Mesendoderm (in vitro differentiated cells): ENCODE measurements around the gene GPR143.

ENCODE experiments used
- DNase-seq: peaks from one replicate; pipeline ENCODE4 v3.0.0; 2013
- H2AK5ac ChIP-seq: 2 replicates; pipeline ENCODE4 v1.6.1; 2013; ENCODE audit warnings: low read length, inconsistent platforms
- H2BK120ac ChIP-seq: 2 replicates; pipeline ENCODE4 v1.6.1; 2013; ENCODE audit warnings: low read depth, mild to moderate bottlenecking, low read length, moderate library complexity, mixed read lengths
- H2BK15ac ChIP-seq: replicated peaks from 2 replicates; pipeline ENCODE4 v1.6.1; 2013; ENCODE audit warnings: low read depth, mild to moderate bottlenecking, moderate library complexity
- H2BK5ac ChIP-seq: 2 replicates; pipeline ENCODE4 v1.6.1; 2013; ENCODE audit warnings: low read length, inconsistent platforms
- H3K18ac ChIP-seq: 2 replicates; pipeline ENCODE4 v1.6.1; 2013; ENCODE audit warnings: mild to moderate bottlenecking, low read length, mixed read lengths
- H3K23ac ChIP-seq: one replicate; pipeline ENCODE4 v1.6.1; 2013; ENCODE audit warnings: low read length
- H3K27ac ChIP-seq: 2 replicates; pipeline ENCODE4 v1.5.1; 2013; ENCODE audit warnings: low read depth, mild to moderate bottlenecking, inconsistent platforms, low read length, moderate library complexity
- H3K27me3 ChIP-seq: 2 replicates; pipeline ENCODE4 v1.6.1; 2013; ENCODE audit warnings: low read length, control low read depth, mild to moderate bottlenecking, inconsistent platforms; ENCODE audit not compliant: insufficient read depth, poor library complexity
- H3K36me3 ChIP-seq: 2 replicates; pipeline ENCODE4 v1.6.1; 2013; ENCODE audit warnings: low read length, inconsistent platforms; ENCODE audit not compliant: control insufficient read depth, insufficient read depth
- H3K4ac ChIP-seq: one replicate; pipeline ENCODE4 v1.6.1; 2013; ENCODE audit warnings: low read depth, mild to moderate bottlenecking, low read length, moderate library complexity
- H3K4me1 ChIP-seq: 2 replicates; pipeline ENCODE4 v1.6.1; 2013; ENCODE audit warnings: low read depth, low read length, inconsistent platforms; ENCODE audit not compliant: control insufficient read depth
- H3K4me2 ChIP-seq: 2 replicates; pipeline ENCODE4 v1.6.1; 2013; ENCODE audit warnings: low read length
- H3K4me3 ChIP-seq: 2 replicates; pipeline ENCODE4 v1.5.1; 2013; ENCODE audit warnings: mild to moderate bottlenecking, low read length
- H3K56ac ChIP-seq: one replicate; pipeline ENCODE4 v1.6.1; 2013; ENCODE audit warnings: low read length
- H3K79me1 ChIP-seq: 2 replicates; pipeline ENCODE4 v1.6.1; 2013; ENCODE audit warnings: low read length, inconsistent platforms
- H3K79me2 ChIP-seq: 2 replicates; pipeline ENCODE4 v1.6.1; 2013; ENCODE audit warnings: mild to moderate bottlenecking, low read length; ENCODE audit not compliant: control insufficient read depth, insufficient read depth
- H3K9ac ChIP-seq: 2 replicates; pipeline ENCODE4 v1.6.1; 2013; ENCODE audit warnings: low read length, inconsistent platforms
- H4K5ac ChIP-seq: one replicate; pipeline ENCODE4 v1.6.1; 2013; ENCODE audit warnings: low read length
- H4K8ac ChIP-seq: one replicate; pipeline ENCODE4 v1.6.1; 2013; ENCODE audit warnings: low read depth, mild to moderate bottlenecking, control low read depth, low read length, moderate library complexity
- WGBS: extraction: QIAGEN DNeasy Blood & Tissue Kit; methylation state at CpG from one replicate; pipeline ENCODE4 v1.1.7; 2013; ENCODE audit warnings: low lambda C conversion rate, missing lambda C conversion rate; ENCODE audit not compliant: insufficient coverage; ENCODE audit errors: extremely low coverage; 5-methylcytosine and 5-hydroxymethylcytosine counted together

The GPR143 gene

DNA sequence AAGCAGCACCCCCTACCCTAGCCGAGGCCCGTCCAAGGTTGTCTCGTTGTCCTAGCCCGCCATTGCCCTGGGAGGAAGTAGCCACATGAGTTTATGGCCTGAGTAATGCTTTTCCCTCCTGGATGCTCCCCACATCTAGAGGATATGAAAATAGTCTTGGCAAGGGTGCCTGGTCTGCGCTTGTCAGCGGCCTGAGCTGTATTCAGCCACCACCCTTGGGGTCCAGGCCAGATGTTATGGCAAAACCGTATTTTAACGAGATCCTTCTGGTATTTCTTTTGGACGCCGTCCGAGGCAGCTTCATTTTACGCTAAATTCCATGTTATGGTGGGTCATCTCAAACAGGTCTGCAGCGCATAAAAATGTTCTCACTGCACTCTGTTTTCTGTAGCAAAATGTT is 89.3 kb downstream of the GPR143 start:
- H3K36me3 ChIP-seq = no peaks in the 10 kb centered on the region
- H2BK15ac ChIP-seq = no peak overlapping the region
- no peak overlapping the region for H3K4me3 ChIP-seq
- H3K4me1 ChIP-seq = no peaks in the 10 kb centered on the region
- no peak overlapping the region for H2BK120ac ChIP-seq
- no peak overlapping the region for H4K5ac ChIP-seq
- DNase-seq = no peak
- no peak overlapping the region for H4K8ac ChIP-seq
- H3K27me3 ChIP-seq = no peaks in the 10 kb centered on the region
- H2BK5ac ChIP-seq = no peak overlapping the region
- no peak overlapping the region for H3K18ac ChIP-seq
- H3K23ac ChIP-seq = no peak overlapping the region
- no peak overlapping the region for H3K4me2 ChIP-seq
- H3K27ac ChIP-seq = no peak overlapping the region
- H3K79me2 ChIP-seq = no peaks in the 10 kb centered on the region
- WGBS = no CpG with 5 or more reads among the region's 13 CpGs
- H3K9ac ChIP-seq = no peak overlapping the region
- H3K79me1 ChIP-seq = no peaks in the 10 kb centered on the region
- H2AK5ac ChIP-seq = no peak overlapping the region
- no peak overlapping the region for H3K4ac ChIP-seq
- no peak overlapping the region for H3K56ac ChIP-seq
